Fibroblast of skin of scalp (primary cell): ENCODE measurements around the gene DSG2.
"Not testable (repeated sequence)": the region's sequence is repeated elsewhere in the genome, so short reads cannot be mapped to it uniquely, and the experiment has no call there.

Experiments
- DNase-seq: peaks from one replicate; pipeline ENCODE4 v3.0.0-alpha.2; 2013

The DSG2 gene

GRCh38 chr18:31503011-31503410, 5.0 kb downstream of the DSG2 start:
- DNase-seq = no peak

GRCh38 chr18:31504455-31505147, 6.6 kb downstream of the DSG2 start:
- DNase-seq = no peak

DNA sequence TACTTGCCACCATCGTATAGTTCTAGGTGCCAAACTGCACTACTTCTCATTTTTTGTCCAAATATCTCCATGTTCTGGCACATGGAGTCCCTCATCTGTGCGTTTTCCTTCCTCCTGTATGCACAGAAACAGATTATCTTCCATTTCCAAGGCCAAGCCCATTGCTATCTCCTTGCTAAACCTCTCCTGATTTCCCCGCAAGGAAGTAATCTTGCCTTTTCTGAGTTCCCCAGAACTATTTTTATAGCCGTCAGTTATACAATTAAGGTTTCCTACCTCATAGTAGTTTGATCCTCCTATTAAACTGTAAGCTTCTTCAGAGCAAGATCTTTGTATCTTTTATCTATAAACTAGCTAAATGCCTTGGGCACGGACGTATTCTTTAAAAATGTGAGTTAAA, 7.2 kb downstream of the DSG2 start:
- no peak for DNase-seq

GRCh38 chr18:31506024-31506742, 8.2 kb downstream of the DSG2 start:
- peak; percentile 4 for DNase-seq

- not testable (repeated sequence) for DNase-seq
Observed at GRCh38 chr18:31507124-31507523, 9.1 kb downstream of the DSG2 start.

GRCh38 chr18:31508781-31509180, 10.8 kb downstream of the DSG2 start:
- no peak for DNase-seq

DNA sequence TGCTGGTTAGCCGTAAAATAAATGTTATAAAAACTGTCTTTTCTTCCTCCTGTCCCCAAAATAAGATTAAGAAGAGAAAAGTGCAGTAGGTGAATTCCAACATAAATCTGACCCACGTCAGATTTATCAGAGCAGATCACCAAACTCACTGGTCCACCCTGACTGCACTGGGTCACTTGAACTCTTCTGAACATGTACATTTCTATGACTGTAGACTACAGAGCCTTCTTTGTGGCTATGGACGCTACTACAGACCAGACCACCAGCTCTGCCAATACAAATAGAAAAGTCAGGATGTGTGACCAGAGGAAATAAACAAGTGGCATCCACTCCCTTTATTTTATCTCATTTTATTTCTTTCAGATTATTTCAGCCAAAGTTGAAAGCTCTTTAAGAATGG, 11.6 kb downstream of the DSG2 start:
- DNase-seq = no peak

- no peak for DNase-seq
Observed at GRCh38 chr18:31510319-31510718, 12.3 kb downstream of the DSG2 start.

DNA sequence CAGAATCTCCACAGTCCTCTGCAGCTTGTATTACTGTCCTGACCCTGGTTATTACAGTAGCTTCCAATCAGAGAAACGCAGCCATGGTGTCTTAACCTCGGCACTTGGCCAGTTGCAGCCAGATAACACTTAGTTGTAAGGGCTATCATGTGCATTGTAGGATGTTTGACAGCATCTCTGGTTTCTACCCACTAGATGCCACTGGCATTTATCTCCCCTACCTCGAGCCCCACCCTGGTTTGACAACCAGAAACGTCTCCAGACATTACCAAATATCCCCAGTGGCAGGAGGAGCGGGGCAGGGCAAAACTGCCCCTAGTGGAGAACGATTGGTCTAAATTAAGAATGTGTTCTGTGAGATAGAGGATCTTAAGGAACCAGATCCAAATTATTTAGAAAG, 13.1 kb downstream of the DSG2 start:
- DNase-seq = no peak

GRCh38 chr18:31512203-31512764, 14.3 kb downstream of the DSG2 start:
- DNase-seq = peak; percentile 46

- peak; percentile 43 for DNase-seq
Observed at GRCh38 chr18:31513189-31513935, 15.4 kb downstream of the DSG2 start.

GRCh38 chr18:31516437-31516836, 18.5 kb downstream of the DSG2 start:
- no peak for DNase-seq

DNA sequence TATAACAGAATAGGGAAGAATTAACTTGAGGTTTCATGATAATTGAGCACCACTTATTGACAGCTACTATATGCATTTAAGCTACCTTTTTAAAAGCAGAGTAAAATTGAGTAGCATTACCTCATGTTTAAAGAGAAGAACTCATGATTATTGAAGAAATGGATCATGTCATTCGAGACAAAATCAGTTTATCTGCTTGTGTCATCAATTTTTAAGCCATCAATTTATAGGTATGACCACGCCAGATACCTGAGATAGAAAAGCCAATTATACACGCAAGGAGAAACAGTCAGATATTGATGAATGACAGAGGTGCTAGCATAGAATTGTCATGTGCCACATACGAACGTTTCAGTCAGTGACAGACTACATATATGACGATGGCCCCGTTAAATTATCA, 28.4 kb downstream of the DSG2 start:
- DNase-seq = no peak

DNA sequence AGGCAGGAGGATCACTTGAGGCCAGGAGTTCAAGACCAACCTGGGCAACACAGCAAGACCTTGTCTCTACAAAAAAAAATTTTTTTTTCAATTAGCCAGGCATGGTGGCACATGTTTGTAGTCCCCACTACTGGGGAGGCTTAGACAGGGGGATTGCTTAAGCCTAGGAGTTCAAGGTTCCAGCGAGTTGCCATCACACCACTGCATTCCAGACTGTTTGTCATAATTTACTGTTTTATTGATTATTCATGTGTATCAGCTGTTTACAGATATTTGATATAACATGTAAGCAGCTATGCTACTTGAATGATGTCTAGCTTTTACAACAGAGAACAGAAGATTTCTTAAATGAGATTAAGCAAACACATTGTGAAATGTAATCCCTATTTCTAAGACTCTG, 35.3 kb downstream of the DSG2 start:
- no peak for DNase-seq

DNA sequence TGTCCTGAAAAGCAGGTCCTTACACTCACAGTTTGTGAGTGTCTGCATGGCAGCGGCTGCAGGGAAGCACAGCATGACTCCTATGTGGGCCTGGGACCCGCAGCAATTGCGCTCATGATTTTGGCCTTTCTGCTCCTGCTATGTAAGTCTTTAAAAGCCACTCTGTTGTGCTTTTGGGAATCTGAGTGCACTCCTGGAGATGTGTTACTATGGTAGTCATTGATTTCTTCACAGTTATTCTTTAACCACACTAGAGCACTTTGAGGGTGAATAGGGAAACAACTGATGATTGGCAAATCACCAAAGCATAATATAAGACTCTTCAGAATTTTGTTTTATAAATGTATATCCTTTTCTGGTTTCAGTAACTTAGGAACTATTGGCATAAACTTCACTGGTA, 40.9 kb downstream of the DSG2 start:
- no peak for DNase-seq

GRCh38 chr18:31546476-31546875, 48.5 kb downstream of the DSG2 start:
- peak; percentile 1 for DNase-seq

DNA sequence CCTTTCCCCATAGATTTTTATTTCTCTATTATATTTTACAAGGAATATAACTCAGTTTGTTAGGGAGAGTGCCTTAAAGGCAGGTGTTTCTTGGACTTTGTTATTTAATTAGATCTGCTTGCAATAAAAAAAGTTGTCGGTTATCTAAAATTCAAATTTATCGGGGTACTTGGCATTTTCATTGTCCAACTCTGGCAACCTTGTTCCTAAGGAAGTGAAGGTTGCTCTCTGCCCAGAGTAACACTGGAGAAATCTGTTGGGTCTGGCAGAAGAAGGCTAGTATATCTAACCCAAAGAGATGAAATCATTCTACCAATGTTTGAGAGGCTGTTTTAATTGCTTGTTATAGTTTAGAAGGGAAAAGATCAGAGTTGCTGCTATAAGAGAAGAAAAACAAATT, 50.9 kb downstream of the DSG2 start:
- DNase-seq = no peak

- no peak for DNase-seq
Observed at GRCh38 chr18:31549416-31549815, 51.4 kb downstream of the DSG2 start.

DNA sequence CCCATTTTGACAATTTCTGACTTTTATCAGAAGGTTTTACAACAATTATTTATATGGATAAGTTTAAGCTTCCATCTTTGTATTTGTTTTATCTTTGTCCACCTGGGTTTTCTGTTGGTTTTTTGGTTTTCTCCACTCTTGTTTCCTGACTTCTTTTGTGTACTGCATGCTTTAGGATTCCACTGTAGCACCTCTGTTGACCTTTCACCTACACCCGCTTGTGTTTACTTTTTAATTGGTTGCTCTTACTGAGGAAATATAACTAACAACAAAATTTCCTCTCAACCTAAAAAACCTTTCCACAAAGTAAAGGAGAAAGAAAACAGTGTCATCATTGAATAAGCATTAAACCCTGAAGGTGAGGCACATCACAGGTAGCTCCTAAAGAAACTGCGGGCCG, 53.9 kb downstream of the DSG2 start:
- no peak for DNase-seq

GRCh38 chr18:31553800-31554199, 55.8 kb downstream of the DSG2 start:
- no peak for DNase-seq

GRCh38 chr18:31554776-31555175, 56.8 kb downstream of the DSG2 start:
- no peak for DNase-seq

- DNase-seq = peak; percentile 59
Observed at GRCh38 chr18:31555971-31556747, 58.2 kb downstream of the DSG2 start.

- DNase-seq = no peak
Observed at GRCh38 chr18:31557446-31557845, 59.5 kb downstream of the DSG2 start.
